GM19025 (cell line): Measurements from ENCODE around the gene PHLDA3.

Experiments
- ATAC-seq: cut with Tn5 transposase; IDR thresholded peaks from one replicate; pipeline ENCODE4 v1.9.1; 2021; ENCODE audit warnings: mild to moderate bottlenecking, low read depth, moderate library complexity; ENCODE audit not compliant: unreplicated experiment

The PHLDA3 gene

GRCh38 chr1:201436969-201437368, 32.0 kb downstream of the PHLDA3 start:
- ATAC-seq, result no peak

- no peak for ATAC-seq
Measured at GRCh38 chr1:201436393-201436792, 32.6 kb downstream of the PHLDA3 start.

GRCh38 chr1:201434266-201434665, 34.7 kb downstream of the PHLDA3 start:
- no peak for ATAC-seq

GRCh38 chr1:201433609-201434008, 35.4 kb downstream of the PHLDA3 start:
- ATAC-seq, result no peak

- no peak for ATAC-seq
Measured at GRCh38 chr1:201430776-201431175, 38.2 kb downstream of the PHLDA3 start.

GRCh38 chr1:201429736-201430501, 39.1 kb downstream of the PHLDA3 start:
- ATAC-seq, result no peak

GRCh38 chr1:201427963-201428362, 41.0 kb downstream of the PHLDA3 start:
- ATAC-seq, result no peak

- no peak for ATAC-seq
Measured at GRCh38 chr1:201426479-201427310, 42.3 kb downstream of the PHLDA3 start.

- no peak for ATAC-seq
Measured at GRCh38 chr1:201424146-201424545, 44.8 kb downstream of the PHLDA3 start.

- no peak for ATAC-seq
Measured at GRCh38 chr1:201423655-201424054, 45.3 kb downstream of the PHLDA3 start.

- no peak for ATAC-seq
Measured at GRCh38 chr1:201422436-201423030, 46.5 kb downstream of the PHLDA3 start.

- ATAC-seq, result no peak
Measured at GRCh38 chr1:201422026-201422425, 47.0 kb downstream of the PHLDA3 start.

GRCh38 chr1:201421041-201421440, 47.9 kb downstream of the PHLDA3 start:
- ATAC-seq, result no peak

GRCh38 chr1:201420608-201421002, 48.4 kb downstream of the PHLDA3 start:
- ATAC-seq, result no peak

- ATAC-seq, result no peak
Measured at GRCh38 chr1:201419746-201420607, 49.0 kb downstream of the PHLDA3 start.

- ATAC-seq, result no peak
Measured at GRCh38 chr1:201419256-201419655, 49.7 kb downstream of the PHLDA3 start.

- ATAC-seq, result no peak
Measured at GRCh38 chr1:201418461-201418860, 50.5 kb downstream of the PHLDA3 start.
